8988T (cell line): Measurements from ENCODE around the gene SLC41A3.
"Not testable (repeated sequence)": the region's sequence is repeated elsewhere in the genome, so short reads cannot be mapped to it uniquely, and the experiment has no call there.

ENCODE experiments used
- DNase-seq: peaks from one replicate; pipeline ENCODE4 v3.0.0; 2011

Gene SLC41A3

DNA sequence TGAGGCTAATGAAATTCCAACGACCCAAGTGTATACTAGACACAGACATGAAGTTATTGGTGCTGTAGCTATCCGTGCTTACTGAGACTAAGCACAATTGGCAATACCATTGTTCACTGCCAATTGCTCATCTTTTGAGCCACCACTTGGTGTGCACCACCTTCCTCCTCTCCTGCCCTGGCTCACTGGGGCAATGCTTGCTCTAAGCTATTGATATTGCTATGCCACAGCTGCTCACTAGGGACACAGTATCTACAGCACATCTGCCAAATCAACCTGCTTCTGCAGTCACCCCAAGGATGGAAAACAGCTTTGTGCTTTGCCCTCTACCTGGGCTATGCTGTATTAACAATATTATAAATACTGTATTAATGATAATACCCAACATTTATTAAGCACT is 99.0 kb downstream of the SLC41A3 start:
- DNase-seq, result not testable (repeated sequence)

GRCh38 chr3:125977104-125977503 is 106.8 kb downstream of the SLC41A3 start:
- not testable (repeated sequence) for DNase-seq

GRCh38 chr3:125976003-125976390 is 107.9 kb downstream of the SLC41A3 start:
- DNase-seq, result not testable (repeated sequence)

DNA sequence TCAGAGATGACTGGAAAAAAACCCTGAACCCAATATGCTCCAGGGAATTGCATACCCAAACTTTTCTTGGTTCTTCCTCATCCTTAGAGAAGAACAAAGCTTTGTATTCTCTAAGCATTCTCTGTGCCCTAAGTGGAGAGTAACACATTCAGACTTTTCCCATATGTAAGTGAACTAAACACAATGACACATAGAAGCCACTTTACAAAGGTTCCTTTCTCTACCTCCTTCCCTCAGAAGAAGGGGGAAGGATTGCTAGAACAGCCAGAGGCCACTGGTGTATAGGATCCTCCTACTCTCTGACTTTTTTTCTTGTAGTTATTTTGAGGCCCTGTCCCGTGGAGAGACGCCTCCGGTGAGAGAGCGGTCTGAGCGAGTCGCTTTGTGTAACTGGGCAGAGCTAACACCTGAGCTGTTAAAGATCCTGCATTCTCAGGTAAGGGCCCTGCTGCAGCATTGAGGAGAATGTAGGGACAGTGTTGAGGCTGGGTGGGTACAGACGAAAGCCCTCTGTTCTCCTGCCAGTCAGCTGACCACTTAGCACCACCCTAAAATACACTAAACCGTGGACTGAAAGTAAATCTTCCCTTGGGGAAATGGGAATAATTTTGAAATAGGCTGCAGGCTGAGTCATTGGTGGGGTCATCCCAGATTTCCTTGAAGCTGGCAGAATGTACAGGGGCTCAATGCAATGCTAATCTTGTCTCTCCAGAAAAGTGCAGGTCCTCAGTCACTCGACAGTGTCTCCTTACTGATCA is 108.5 kb downstream of the SLC41A3 start:
- not testable (repeated sequence) for DNase-seq

DNA sequence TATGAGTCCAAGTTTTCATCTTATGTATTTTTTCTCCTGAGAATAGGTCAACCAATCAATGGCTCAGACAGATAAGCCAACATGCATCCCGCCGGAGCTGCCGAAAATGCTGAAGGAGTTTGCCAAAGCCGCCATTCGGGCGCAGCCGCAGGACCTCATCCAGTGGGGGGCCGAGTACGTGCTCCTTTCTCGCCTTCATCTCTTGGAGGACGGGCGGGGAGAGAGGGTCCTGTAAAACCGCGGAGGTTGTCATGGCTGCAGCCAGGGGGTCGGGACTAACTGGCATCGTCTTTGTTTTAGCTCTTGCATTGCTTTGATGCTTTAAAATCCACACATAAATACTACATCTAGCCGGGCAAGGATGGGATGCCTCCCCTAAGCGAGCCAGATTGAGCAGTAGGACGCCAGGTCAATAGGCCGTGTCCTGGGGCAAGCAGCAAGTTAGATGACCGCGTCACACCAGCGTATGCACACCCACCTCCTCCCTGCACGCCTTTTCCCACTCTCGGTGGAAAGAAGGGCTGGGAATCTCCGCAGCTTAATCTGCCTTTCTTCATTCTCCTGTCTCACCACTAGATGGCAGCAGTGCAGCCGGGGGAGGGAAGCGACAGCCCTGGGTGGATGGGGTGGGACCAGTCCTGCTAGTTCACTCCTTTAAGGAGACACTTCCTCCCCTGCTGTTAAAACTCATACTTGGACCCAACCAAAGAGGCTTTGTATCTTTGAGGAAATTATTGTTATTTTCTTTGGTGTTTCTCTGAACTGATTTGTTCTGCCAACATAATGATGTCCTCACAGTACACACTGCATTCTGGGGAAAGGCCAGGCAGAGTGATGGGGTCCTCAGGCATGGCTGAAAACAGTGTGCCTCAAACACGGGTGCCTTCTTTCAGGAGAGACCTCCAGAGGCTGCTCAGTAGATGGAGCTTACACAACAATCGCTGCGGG is 111.7 kb downstream of the SLC41A3 start:
- not testable (repeated sequence) for DNase-seq

GRCh38 chr3:125968701-125969592 is 115.0 kb downstream of the SLC41A3 start, which contains the start of gene ROPN1B:
Gene ROPN1B (plus strand): TSS chr3:125969178. CDS start chr3:125972055, 2,877 bp downstream.
- not testable (repeated sequence) for DNase-seq

DNA sequence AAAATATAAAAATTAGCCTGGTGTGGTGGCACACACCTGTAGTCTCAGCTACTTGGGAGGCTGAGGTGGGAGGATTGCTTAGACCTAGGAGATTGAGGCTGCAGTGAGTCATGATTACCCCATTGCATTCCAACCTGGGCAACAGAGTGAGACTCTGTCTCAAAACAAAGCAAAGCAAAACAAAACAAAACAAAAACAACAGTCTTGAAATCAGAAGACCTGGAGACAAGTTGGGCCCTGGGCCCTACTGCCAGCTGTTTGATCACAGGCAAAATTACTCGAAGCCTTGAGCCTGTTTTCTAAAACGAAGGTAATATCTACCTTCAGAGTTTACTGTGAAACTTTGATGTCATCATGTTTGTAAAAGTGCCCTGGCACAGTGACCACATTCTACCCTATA is 115.8 kb downstream of the SLC41A3 start:
- not testable (repeated sequence) for DNase-seq

DNA sequence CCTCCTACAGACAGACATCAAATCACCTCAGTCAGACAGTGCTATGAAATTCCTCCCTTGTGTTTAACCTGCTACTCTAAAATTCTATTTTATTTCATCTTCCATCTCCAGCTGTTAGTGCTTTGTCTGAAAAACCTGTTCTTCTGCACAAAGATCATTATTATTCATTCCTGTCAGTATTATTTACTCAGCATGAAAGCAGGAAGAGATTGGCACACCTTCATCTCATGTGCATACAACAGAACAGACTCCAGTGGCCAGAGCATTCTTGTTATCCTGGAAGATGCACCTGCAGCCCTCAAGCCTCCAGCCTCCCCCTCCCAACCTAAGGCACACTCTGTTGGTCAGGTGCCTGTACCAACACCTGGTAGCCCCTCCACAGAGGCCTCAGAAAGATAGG is 116.8 kb downstream of the SLC41A3 start:
- DNase-seq, result no peak

- no peak for DNase-seq
Measured at GRCh38 chr3:125965505-125965904, 118.4 kb downstream of the SLC41A3 start.

DNA sequence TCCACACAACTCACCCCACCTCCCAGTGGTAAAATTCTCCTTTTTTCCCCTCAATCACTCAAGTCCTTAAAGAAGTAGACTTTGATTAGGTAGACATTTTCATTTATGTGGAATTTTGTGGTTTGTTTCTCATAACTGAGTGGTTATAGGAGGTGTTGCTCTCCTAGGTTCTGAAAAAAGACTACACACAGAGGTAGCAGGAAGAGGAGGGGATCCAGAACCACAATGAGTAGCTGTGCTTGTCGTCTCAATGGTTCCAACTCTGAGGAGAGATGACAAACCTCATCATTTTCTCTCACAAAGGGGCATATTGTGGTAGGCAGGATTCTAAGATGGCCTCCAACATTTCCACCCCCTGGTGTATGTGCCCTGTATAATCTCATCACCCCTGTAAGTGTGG is 120.1 kb downstream of the SLC41A3 start:
- not testable (repeated sequence) for DNase-seq

DNA sequence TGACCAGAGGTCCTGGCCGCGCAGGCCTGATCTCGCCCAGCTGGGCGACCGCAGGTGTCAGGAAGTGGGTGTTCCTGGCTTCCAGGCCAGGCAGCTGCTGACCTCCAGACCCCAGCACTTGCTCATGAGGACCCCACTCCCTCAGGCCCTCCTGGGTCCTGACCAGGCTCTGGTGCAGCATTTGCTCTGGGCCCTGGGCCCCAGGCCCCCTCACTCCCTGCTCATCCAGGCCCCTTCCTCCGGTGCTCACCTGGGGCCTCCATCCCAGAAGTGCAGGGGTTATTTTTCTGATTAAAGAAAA is 122.7 kb downstream of the SLC41A3 start:
- DNase-seq, result no peak

- DNase-seq, result no peak
Measured at GRCh38 chr3:125960456-125961288, 123.3 kb downstream of the SLC41A3 start.

GRCh38 chr3:125960066-125960424 is 123.9 kb downstream of the SLC41A3 start:
- DNase-seq, result no peak

DNA sequence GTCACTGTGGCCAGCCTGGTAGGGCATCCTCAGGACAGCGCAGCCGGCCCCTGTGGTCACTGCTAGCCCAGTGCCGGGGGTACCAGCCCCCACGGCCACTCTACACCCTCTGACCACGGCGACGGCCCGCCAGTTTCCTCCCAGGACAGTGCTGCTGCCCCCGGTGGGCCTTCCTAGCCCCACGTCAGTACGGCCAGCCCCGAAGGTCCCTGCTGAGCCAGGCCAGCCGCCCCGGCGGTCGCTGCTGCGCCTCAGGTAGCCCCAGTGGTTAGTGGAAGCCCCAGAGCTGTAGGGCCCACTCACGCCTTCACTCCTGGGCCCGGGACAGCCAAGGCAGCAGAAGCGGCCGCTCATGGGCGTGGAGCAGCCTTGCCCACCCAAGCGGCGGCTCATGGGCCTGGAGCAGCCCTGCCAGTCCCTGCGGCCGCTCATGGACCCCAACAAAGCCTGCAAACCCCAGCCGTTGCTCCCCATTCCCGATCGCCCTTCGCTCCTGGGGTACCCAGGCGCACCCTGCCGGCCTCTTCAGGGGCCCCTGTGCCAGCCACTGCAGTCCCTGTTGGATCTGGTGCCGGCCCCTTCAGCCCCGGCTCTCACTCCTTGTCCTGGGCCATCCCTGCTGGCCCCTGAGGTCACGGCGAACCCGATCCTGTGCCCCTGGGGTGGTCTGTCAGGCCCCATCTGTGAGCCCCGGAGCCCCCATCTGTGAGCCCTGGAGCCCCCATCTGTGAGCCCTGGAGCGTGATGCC is 124.4 kb downstream of the SLC41A3 start:
- DNase-seq, result no peak

DNA sequence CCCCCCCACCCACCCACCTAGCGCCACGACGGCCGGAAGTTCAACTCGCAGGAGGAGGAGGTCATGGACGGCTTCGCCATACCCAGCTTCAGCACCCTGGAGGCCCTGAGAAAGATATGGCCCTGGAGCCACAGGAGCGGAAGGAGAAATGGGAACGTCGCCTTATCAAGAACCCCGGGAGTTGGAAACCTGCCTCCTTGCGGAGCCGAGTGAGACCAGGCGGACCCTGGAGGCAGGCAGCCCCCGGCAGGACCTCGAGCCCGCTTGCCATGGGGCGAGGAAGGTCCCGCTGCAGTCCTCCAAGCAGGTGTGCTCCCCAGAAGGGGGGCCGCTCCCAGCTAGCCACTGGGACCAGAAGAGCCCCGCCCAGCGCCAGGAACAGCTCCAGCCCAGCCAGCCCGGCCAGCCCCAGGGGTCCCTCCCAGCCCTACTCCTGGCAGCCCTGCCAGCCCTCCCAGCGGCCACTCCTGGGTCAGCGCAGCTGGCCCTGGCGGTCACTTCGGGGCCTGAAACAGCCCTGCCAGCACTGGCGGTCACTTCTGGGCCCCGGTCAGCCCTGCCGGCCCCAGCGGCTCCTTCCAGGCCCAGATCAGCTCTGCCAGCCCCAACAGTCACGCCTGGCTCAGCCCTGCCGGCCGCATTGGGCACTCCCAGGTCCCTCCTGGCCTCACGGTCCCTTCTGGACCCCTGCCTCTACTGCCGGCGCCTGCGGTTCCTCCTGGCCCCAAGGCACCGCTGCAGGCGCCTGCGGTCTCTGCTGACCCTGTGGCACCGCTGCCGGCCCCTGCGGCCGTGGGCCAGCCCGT is 125.2 kb downstream of the SLC41A3 start:
- no peak for DNase-seq

GRCh38 chr3:125957674-125958510 is 126.0 kb downstream of the SLC41A3 start:
- no peak for DNase-seq

DNA sequence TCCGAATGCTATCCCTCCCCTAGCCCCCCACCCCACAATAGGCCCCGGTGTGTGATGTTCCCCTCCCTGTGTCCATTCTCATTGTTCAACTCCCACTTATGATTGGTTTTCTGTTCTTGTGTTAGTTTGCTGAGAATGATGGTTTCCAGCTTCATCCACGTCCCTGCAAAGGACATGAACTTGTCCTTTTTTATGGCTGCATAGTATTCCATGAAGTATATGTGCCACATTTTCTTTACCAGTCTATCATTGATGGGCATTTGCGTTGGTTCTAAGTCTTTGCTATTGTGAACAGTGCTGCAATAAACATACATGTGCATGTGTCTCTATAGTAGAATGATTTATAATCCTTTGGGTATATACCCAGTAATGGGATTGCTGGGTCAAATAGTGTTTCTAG is 126.9 kb downstream of the SLC41A3 start:
- DNase-seq, result not testable (repeated sequence)
